ENCODE measurements around the gene IL17C. TPM values are rescaled to one million over a fixed set of nuclear protein-coding genes. Genes with fewer than 3 reads are reported as not detected.

The IL17C gene
- total and polyA plus RNA-seq, 2 donors (not counting 1 experiment from before 2014, with no cell fraction given), result 1.3 to 1.5 TPM

GRCh38 chr16:88630433-88630832 lies 7.9 kb upstream of the IL17C start:
- Histone ChIP-seq H3K4me2 (replicated peaks; ENCODE audit: low read depth, low read length, poor library complexity, severe bottlenecking) (no peak overlapping the region), H3K9me3 (ENCODE audit: control extremely low read depth in 1 of 3, control insufficient read depth in 2 of 3, insufficient read depth in 1 of 3, low read length in 2 of 3) (no peaks in the 10 kb centered on the region), H3K79me2 (ENCODE audit: control insufficient read depth, insufficient read depth, low read length) (no peaks in the 10 kb centered on the region), H3K4me3 (ENCODE audit: control extremely low read depth in 1 of 5, extremely low read depth in 1 of 5, insufficient read depth in 1 of 5, low read depth in 2 of 5, low read length in 4 of 5) (no peak overlapping the region), H2AFZ (ENCODE audit: insufficient read depth, low read depth, low read length, poor library complexity, severe bottlenecking) (no peak overlapping the region), H3K27me3 (replicated peaks in 1 of 4; ENCODE audit: control extremely low read depth in 1 of 4, control insufficient read depth in 3 of 4, insufficient read depth in 4 of 4, low read length in 3 of 4) (no peaks in the 10 kb centered on the region), H3K4me1 (ENCODE audit: control insufficient read depth in 2 of 2, insufficient read depth in 2 of 2, low read length in 2 of 2) (peaks cover 15 to 26% of the 10 kb centered on the region in 2 donors), H4K20me1 (ENCODE audit: control insufficient read depth, insufficient read depth, low read length, poor library complexity, severe bottlenecking) (peaks cover 6% of the 10 kb centered on the region), H3K36me3 (replicated peaks in 1 of 2; ENCODE audit: control extremely low read depth in 1 of 2, control insufficient read depth in 1 of 2, extremely low read depth in 1 of 2, insufficient read depth in 2 of 2, low read length in 1 of 2) (peaks cover 0 to 56% of the 10 kb centered on the region in 2 experiments), H3K9ac (ENCODE audit: low read length) (no peak overlapping the region), H3K27ac (ENCODE audit: low read length in 2 of 2) (no peak overlapping the region)
- Mint-ChIP-seq H3K27me3 (no peaks in the 10 kb centered on the region), H3K27ac (no peak overlapping the region), H3K4me3 (no peak overlapping the region), H3K9me3 (ENCODE audit: insufficient read depth) (no peaks in the 10 kb centered on the region), H3K4me1 (peaks cover 21% of the 10 kb centered on the region)
- TF ChIP-seq CTCF (IDR thresholded peaks at IDR 0.05) (no peak), EZH2 (IDR thresholded peaks at IDR 0.05; ENCODE audit: borderline replicate concordance, insufficient read depth, low read depth, low read length, poor library complexity, severe bottlenecking) (no peak)
- intact Hi-C loops (cut with micrococcal nuclease), result loop anchor here (5.0 to 10.0 kb wide), 2 partner anchors 154 to 178 kb away; partner anchors contain the start of genes PIEZO1 and ZFPM1
- no peak for DNase-seq
- CTCF ChIA-PET, result no interaction called here
- WGBS (ENCODE audit: insufficient coverage), result 99% methylated on average over 8 of the region's 12 CpGs
- POLR2A ChIA-PET, result no interaction called here
- no peak for ATAC-seq (ENCODE audit: low read depth)

GRCh38 chr16:88630941-88631340 lies 7.4 kb upstream of the IL17C start:
- Histone ChIP-seq H3K27ac (ENCODE audit: low read length in 2 of 2) (no peak overlapping the region), H3K9me3 (ENCODE audit: control extremely low read depth in 1 of 3, control insufficient read depth in 2 of 3, insufficient read depth in 1 of 3, low read length in 2 of 3) (no peaks in the 10 kb centered on the region), H2AFZ (ENCODE audit: insufficient read depth, low read depth, low read length, poor library complexity, severe bottlenecking) (no peak overlapping the region), H3K4me3 (ENCODE audit: control extremely low read depth in 1 of 5, extremely low read depth in 1 of 5, insufficient read depth in 1 of 5, low read depth in 2 of 5, low read length in 4 of 5) (no peak overlapping the region), H3K4me2 (replicated peaks; ENCODE audit: low read depth, low read length, poor library complexity, severe bottlenecking) (no peak overlapping the region), H3K36me3 (replicated peaks in 1 of 2; ENCODE audit: control extremely low read depth in 1 of 2, control insufficient read depth in 1 of 2, extremely low read depth in 1 of 2, insufficient read depth in 2 of 2, low read length in 1 of 2) (peaks cover 0 to 54% of the 10 kb centered on the region in 2 experiments), H3K79me2 (ENCODE audit: control insufficient read depth, insufficient read depth, low read length) (no peaks in the 10 kb centered on the region), H3K4me1 (ENCODE audit: control insufficient read depth in 2 of 2, insufficient read depth in 2 of 2, low read length in 2 of 2) (peaks cover 20 to 31% of the 10 kb centered on the region in 2 donors), H3K9ac (ENCODE audit: low read length) (no peak overlapping the region), H3K27me3 (replicated peaks in 1 of 4; ENCODE audit: control extremely low read depth in 1 of 4, control insufficient read depth in 3 of 4, insufficient read depth in 4 of 4, low read length in 3 of 4) (no peaks in the 10 kb centered on the region), H4K20me1 (ENCODE audit: control insufficient read depth, insufficient read depth, low read length, poor library complexity, severe bottlenecking) (peaks cover 12% of the 10 kb centered on the region)
- intact Hi-C loops (cut with micrococcal nuclease), result loop anchor here (5.0 to 10.0 kb wide), 2 partner anchors 154 to 179 kb away; partner anchors contain the start of genes PIEZO1 and ZFPM1
- DNase-seq (no peak), ATAC-seq (ENCODE audit: low read depth) (no peak)
- no peak for TF ChIP-seq EZH2 (IDR thresholded peaks at IDR 0.05; ENCODE audit: borderline replicate concordance, insufficient read depth, low read depth, low read length, poor library complexity, severe bottlenecking)
- CTCF ChIA-PET, result no interaction called here
- Mint-ChIP-seq H3K9me3 (ENCODE audit: insufficient read depth) (no peaks in the 10 kb centered on the region), H3K4me3 (no peak overlapping the region), H3K4me1 (peaks cover 23% of the 10 kb centered on the region), H3K27me3 (no peaks in the 10 kb centered on the region), H3K27ac (no peak overlapping the region)
- 97% methylated on average over 23 of the region's 23 CpGs for WGBS (ENCODE audit: insufficient coverage)
- POLR2A ChIA-PET, result no interaction called here

Data from B cell (primary cell).